KMS-11 (cell line): ENCODE data around the gene ANKS4B.
"Not testable (repeated sequence)": the region's sequence is repeated elsewhere in the genome, so short reads cannot be mapped to it uniquely, and the experiment has no call there.

Source experiments
- H2AFZ ChIP-seq: fragments of 200-600 bp; sonication (generic); 2 replicates; pipeline ENCODE4 v1.6.1; 2016; ENCODE audit warnings: antibody characterized with exemption, mixed run types, low read depth
- H3K27ac ChIP-seq: fragments of 200-600 bp; sonication (generic); 2 replicates; pipeline ENCODE4 v1.6.1; 2016; ENCODE audit warnings: mild to moderate bottlenecking, mixed run types
- H3K27me3 ChIP-seq: fragments of 200-600 bp; sonication (generic); 2 replicates; pipeline ENCODE4 v1.6.1; 2017; ENCODE audit warnings: mild to moderate bottlenecking, low read depth, mixed run types, moderate library complexity; ENCODE audit not compliant: insufficient read depth
- H3K36me3 ChIP-seq: fragments of 200-600 bp; sonication (generic); 2 replicates; pipeline ENCODE4 v1.6.1; 2017; ENCODE audit warnings: mild to moderate bottlenecking, mixed run types; ENCODE audit not compliant: insufficient read depth
- H3K4me1 ChIP-seq: fragments of 200-600 bp; sonication (generic); 2 replicates; pipeline ENCODE4 v1.6.1; 2016; ENCODE audit warnings: mild to moderate bottlenecking, low read depth, mixed run types; ENCODE audit not compliant: poor library complexity, severe bottlenecking
- H3K4me2 ChIP-seq: fragments of 200-600 bp; sonication (generic); 2 replicates; pipeline ENCODE4 v1.7.0; 2016; ENCODE audit warnings: mild to moderate bottlenecking, mixed run types
- H3K4me3 ChIP-seq: fragments of 200-600 bp; sonication (generic); IDR thresholded peaks from 2 replicates; pipeline ENCODE4 v1.6.1; 2017; ENCODE audit warnings: low read depth, low read length, mixed read lengths; ENCODE audit not compliant: insufficient read depth
- H3K79me2 ChIP-seq: fragments of 200-600 bp; sonication (generic); 2 replicates; pipeline ENCODE4 v1.6.1; 2016; ENCODE audit warnings: low read depth, mixed run types; ENCODE audit not compliant: insufficient read depth
- H3K9ac ChIP-seq: fragments of 200-600 bp; sonication (generic); 2 replicates; pipeline ENCODE4 v1.6.1; 2016; ENCODE audit warnings: mild to moderate bottlenecking, mixed run types
- H4K20me1 ChIP-seq: fragments of 200-600 bp; sonication (generic); 2 replicates; pipeline ENCODE4 v1.6.1; 2016; ENCODE audit warnings: mild to moderate bottlenecking, mixed run types; ENCODE audit not compliant: insufficient read depth
- CTCF ChIP-seq: fragments of 200-600 bp; sonication (generic); conservative IDR thresholded peaks from 2 replicates; pipeline ENCODE4 v1.6.1; 2017; ENCODE audit warnings: low read depth, mild to moderate bottlenecking, antibody characterized with exemption, low read length, moderate library complexity, mixed read lengths

ANKS4B gene

DNA sequence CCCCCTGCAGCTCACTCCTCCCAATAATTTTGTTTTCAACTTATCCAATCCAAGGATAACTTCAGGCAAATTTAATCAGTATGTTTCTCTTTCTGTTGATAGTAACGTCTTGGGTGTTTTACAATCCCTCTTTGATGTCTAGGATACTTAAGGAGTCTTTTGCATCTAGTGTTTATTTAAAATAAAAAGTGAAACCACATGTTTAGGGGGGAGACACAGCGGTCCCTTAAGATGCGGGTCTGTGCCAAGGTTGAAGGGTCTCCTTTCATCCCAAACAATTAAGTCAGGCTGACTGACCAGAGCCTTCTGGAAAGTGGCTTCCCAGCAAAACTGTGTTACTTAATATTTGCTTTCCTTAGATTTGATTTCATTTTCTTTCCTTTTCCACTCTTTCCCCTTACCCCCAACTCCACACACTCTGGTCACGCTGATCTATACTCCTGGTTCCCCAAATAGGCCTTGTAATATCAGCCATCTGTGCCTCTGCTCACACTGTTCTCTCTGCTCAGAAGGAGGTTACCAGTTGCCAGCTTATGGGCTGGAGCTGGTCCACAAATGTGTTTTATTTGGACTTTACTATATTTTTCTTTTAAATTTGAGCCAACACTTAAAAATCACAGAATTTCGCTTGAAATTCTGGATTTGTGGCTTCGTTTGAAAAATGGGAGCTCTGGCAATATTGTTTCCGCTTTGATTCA is 11.2 kb downstream of the ANKS4B start:
- no peaks in the 10 kb centered on the region for H3K4me1 ChIP-seq
- H3K79me2 ChIP-seq, result no peaks in the 10 kb centered on the region
- H3K9ac ChIP-seq, result no peak overlapping the region
- H3K4me2 ChIP-seq, result no peak overlapping the region
- no peak overlapping the region for H3K4me3 ChIP-seq
- no peak overlapping the region for H2AFZ ChIP-seq
- H3K27me3 ChIP-seq, result no peaks in the 10 kb centered on the region
- no peak overlapping the region for H3K27ac ChIP-seq
- no peak for TF ChIP-seq CTCF
- H3K36me3 ChIP-seq, result no peaks in the 10 kb centered on the region
- H4K20me1 ChIP-seq, result no peaks in the 10 kb centered on the region

- not testable (repeated sequence) for H2AFZ ChIP-seq, H3K79me2 ChIP-seq, H3K4me2 ChIP-seq, H3K4me1 ChIP-seq, H4K20me1 ChIP-seq, H3K9ac ChIP-seq, H3K4me3 ChIP-seq, H3K27ac ChIP-seq, H3K36me3 ChIP-seq, H3K27me3 ChIP-seq
Observed at GRCh38 chr16:21248179-21248578, 14.7 kb downstream of the ANKS4B start.

DNA sequence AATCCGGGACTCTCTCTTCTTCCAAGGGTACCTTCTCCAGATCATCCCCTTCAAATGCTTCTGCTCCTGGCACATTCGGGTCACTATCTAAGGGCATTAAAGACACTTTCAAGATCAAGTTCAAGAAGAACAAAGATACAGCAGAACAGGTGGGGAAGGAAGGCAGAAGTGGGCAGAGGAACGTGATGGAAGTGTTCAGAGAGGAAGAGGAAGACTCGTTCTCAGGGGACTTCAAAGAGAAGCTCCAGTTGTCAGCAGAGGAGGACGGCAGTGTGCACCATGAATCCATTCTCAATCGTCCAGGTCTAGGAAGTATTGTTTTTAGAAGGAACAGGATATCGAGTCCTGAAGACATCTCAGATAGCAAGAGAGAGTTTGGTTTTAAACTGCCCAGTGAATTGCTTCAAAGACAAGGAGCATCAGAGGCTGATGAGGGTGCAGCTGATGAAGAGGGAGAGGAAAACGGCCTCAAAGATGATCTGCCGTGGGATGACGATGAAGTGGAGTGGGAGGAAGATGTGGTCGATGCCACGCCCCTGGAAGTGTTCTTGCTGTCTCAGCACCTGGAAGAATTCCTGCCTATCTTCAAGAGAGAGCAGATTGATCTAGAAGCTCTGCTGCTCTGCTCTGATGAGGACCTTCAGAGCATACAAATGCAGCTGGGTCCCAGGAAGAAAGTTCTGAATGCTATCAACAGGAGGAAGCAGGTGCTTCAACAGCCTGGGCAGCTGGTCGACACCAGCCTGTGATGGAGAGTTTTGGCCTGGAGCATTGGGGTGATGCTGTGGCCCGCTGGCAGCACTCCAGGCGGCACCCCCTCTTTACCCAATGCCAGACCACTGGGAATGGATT is 16.8 kb downstream of the ANKS4B start:
- H4K20me1 ChIP-seq, result no peaks in the 10 kb centered on the region
- no peak for TF ChIP-seq CTCF
- H3K4me2 ChIP-seq, result no peak overlapping the region
- H3K79me2 ChIP-seq, result no peaks in the 10 kb centered on the region
- no peak overlapping the region for H2AFZ ChIP-seq
- no peak overlapping the region for H3K27ac ChIP-seq
- no peaks in the 10 kb centered on the region for H3K36me3 ChIP-seq
- H3K27me3 ChIP-seq, result no peaks in the 10 kb centered on the region
- no peak overlapping the region for H3K9ac ChIP-seq
- H3K4me1 ChIP-seq, result no peaks in the 10 kb centered on the region
- H3K4me3 ChIP-seq, result no peak overlapping the region

DNA sequence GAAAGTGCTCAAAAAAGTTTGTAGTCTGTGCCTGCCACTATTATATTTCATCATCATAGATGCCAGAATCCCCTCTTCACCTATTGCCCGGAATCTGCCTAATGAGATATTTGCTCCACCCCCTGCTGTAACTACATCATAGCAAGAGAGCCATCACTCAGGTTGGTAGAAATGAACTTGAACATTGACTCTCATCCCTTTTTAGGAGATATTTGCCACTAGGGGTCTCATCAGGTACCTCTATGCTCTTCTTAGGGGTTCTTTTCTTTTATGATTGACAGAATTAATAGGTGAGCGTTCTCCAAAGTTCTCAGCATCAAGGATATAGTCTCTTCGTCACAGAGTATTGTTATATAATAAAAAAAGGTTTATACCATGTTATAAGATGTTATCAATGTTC is 20.0 kb downstream of the ANKS4B start:
- Histone ChIP-seq H4K20me1 (no peaks in the 10 kb centered on the region), H3K79me2 (no peaks in the 10 kb centered on the region), H3K4me3 (no peak overlapping the region), H3K4me1 (no peaks in the 10 kb centered on the region), H2AFZ (no peak overlapping the region), H3K4me2 (no peak overlapping the region), H3K27me3 (no peaks in the 10 kb centered on the region), H3K27ac (no peak overlapping the region), H3K9ac (no peak overlapping the region), H3K36me3 (no peaks in the 10 kb centered on the region)
- TF ChIP-seq CTCF, result no peak

DNA sequence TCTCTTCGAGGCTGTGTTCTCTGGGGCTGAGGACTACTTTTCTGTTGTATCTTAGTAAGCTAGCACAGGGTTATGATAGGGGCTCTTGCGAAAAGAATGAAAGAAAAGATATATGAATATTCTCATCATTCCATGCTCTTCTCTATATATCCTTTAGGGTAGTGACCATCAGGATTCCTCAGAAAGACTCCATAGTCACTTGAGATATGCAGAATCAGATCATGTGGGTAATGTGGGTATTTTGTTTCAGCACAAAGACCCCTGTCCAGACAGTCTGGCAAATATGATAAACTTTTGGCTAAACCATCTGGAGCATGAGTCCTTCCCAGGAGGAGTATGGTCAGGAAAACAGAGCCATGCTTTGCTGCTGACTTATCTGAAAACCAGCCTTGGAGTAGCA is 23.1 kb downstream of the ANKS4B start:
- TF ChIP-seq CTCF, result no peak

More for the DNA sequence above, 23.1 kb downstream of the ANKS4B start:
- H3K9ac ChIP-seq, result no peak overlapping the region
- H3K4me2 ChIP-seq, result no peak overlapping the region
- H4K20me1 ChIP-seq, result no peaks in the 10 kb centered on the region
- no peak overlapping the region for H3K4me3 ChIP-seq
- no peaks in the 10 kb centered on the region for H3K36me3 ChIP-seq
- H2AFZ ChIP-seq, result no peak overlapping the region
- no peaks in the 10 kb centered on the region for H3K79me2 ChIP-seq
- no peak overlapping the region for H3K27ac ChIP-seq
- H3K4me1 ChIP-seq, result no peaks in the 10 kb centered on the region
- H3K27me3 ChIP-seq, result no peaks in the 10 kb centered on the region
